PFSK-1 (cell line): Measurements from ENCODE around the gene ASCL3. TPM values are rescaled to one million over a fixed set of nuclear protein-coding genes. Genes with fewer than 3 reads are reported as not detected.

ENCODE experiments used
- FOXP2 ChIP-seq: optimal IDR thresholded peaks from 2 replicates; pipeline ENCODE3; 2011; ENCODE audit warnings: borderline replicate concordance, control low read depth, inconsistent platforms; ENCODE audit not compliant: insufficient read depth; ENCODE audit errors: extremely low read length, extremely low read depth
- POLR2AphosphoS5 ChIP-seq: IDR thresholded peaks from 2 replicates; pipeline ENCODE4 v1.6.1; 2012; ENCODE audit warnings: low read depth, mild to moderate bottlenecking, control low read depth, low read length, moderate library complexity
- SIN3A ChIP-seq: IDR thresholded peaks from 2 replicates; pipeline ENCODE4 v1.6.1; 2012; ENCODE audit warnings: mild to moderate bottlenecking, low read length, moderate library complexity, borderline replicate concordance; ENCODE audit not compliant: insufficient read depth
- TAF1 ChIP-seq: IDR thresholded peaks from 2 replicates; pipeline ENCODE4 v1.6.1; 2012; ENCODE audit warnings: low read length, control low read depth, borderline replicate concordance; ENCODE audit not compliant: insufficient read depth
- polyA plus RNA-seq: library from polyadenylated mRNA; unstranded; fragments of >200 nt; gene quantifications from one replicate; pipeline ENCODE4 v1.2.1, GENCODE V29; 2012; ENCODE audit warnings: low read depth, missing spikeins; ENCODE audit not compliant: insufficient read length
- TF ChIP-seq, protein P1 (sequence below), 2 experiments: IDR thresholded peaks; 2 replicates each; pipeline versions ENCODE4 v1.6.1 to v1.8.0; 2011 to 2012; ENCODE audit warnings: low read depth in 2 of 2, low read length in 2 of 2, control low read depth in 1 of 2, inconsistent platforms in 1 of 2, mild to moderate bottlenecking in 1 of 2, moderate library complexity in 1 of 2; ENCODE audit not compliant: insufficient read depth in 1 of 2

Gene ASCL3, protein sequence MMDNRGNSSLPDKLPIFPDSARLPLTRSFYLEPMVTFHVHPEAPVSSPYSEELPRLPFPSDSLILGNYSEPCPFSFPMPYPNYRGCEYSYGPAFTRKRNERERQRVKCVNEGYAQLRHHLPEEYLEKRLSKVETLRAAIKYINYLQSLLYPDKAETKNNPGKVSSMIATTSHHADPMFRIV
- polyA plus RNA-seq, result not detected

DNA sequence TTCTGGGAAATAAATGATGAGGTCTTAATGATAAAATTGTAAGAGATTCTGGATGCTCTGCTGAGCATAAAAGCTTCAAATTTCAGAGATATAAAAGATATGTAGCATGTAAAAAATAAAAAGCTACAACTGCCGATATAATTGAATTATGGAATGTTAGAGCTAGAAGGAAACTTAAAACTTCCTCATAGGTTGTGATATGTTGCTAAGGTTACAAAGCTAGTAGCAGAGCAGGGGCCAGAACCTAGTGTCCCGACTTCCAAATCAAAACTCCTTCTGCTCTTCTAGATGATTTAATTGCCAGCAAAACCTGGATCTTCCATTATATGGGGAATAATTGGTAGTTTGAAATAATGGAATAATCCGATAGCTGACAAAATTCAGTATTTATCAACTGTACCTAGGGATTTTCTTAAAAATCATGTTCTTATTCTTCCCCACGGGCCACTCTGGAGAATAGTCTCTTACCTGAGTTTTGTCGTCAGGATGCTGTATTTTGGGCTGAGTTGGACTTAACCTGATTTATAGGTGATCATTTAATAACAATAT, at the start of gene ASCL3:
Gene ASCL3, minus strand, starts transcription at position 499 of the 549 bp plus-strand sequence. CDS start 4,855 bp downstream, outside the sequence.
- TF ChIP-seq POLR2AphosphoS5 (no peak), TAF1 (no peak), FOXP2 (no peak), SIN3A (no peak)
- TF ChIP-seq, protein P1, sequence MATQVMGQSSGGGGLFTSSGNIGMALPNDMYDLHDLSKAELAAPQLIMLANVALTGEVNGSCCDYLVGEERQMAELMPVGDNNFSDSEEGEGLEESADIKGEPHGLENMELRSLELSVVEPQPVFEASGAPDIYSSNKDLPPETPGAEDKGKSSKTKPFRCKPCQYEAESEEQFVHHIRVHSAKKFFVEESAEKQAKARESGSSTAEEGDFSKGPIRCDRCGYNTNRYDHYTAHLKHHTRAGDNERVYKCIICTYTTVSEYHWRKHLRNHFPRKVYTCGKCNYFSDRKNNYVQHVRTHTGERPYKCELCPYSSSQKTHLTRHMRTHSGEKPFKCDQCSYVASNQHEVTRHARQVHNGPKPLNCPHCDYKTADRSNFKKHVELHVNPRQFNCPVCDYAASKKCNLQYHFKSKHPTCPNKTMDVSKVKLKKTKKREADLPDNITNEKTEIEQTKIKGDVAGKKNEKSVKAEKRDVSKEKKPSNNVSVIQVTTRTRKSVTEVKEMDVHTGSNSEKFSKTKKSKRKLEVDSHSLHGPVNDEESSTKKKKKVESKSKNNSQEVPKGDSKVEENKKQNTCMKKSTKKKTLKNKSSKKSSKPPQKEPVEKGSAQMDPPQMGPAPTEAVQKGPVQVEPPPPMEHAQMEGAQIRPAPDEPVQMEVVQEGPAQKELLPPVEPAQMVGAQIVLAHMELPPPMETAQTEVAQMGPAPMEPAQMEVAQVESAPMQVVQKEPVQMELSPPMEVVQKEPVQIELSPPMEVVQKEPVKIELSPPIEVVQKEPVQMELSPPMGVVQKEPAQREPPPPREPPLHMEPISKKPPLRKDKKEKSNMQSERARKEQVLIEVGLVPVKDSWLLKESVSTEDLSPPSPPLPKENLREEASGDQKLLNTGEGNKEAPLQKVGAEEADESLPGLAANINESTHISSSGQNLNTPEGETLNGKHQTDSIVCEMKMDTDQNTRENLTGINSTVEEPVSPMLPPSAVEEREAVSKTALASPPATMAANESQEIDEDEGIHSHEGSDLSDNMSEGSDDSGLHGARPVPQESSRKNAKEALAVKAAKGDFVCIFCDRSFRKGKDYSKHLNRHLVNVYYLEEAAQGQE (IDR thresholded peaks at IDR 0.05; ENCODE audit: insufficient read depth in 1 of 2, low read depth in 2 of 2, low read length in 2 of 2), result no peak

DNA sequence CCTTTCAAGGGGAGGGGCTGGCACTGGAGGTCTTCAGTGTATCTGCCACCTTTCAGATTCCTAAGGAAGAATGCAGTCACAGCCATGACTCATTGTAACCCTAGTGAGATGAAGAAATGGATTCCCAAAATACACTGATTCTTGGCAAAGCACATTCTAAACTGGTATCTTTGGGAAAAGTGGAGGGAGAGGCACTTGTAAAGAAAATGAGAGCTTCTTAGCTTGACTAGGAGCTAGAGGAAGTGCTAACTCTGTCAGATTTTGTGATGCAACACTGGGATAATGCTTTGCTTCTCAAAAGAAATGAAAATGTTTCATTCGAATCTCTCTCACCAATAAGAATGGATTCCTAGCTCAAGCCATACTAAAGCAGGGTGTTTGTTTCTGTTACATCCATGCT, 46.6 kb upstream of the ASCL3 start:
- TF ChIP-seq TAF1 (no peak), FOXP2 (no peak), SIN3A (no peak), POLR2AphosphoS5 (no peak)
- TF ChIP-seq, protein P1 (IDR thresholded peaks at IDR 0.05; ENCODE audit: insufficient read depth in 1 of 2, low read depth in 2 of 2, low read length in 2 of 2), result no peak

DNA sequence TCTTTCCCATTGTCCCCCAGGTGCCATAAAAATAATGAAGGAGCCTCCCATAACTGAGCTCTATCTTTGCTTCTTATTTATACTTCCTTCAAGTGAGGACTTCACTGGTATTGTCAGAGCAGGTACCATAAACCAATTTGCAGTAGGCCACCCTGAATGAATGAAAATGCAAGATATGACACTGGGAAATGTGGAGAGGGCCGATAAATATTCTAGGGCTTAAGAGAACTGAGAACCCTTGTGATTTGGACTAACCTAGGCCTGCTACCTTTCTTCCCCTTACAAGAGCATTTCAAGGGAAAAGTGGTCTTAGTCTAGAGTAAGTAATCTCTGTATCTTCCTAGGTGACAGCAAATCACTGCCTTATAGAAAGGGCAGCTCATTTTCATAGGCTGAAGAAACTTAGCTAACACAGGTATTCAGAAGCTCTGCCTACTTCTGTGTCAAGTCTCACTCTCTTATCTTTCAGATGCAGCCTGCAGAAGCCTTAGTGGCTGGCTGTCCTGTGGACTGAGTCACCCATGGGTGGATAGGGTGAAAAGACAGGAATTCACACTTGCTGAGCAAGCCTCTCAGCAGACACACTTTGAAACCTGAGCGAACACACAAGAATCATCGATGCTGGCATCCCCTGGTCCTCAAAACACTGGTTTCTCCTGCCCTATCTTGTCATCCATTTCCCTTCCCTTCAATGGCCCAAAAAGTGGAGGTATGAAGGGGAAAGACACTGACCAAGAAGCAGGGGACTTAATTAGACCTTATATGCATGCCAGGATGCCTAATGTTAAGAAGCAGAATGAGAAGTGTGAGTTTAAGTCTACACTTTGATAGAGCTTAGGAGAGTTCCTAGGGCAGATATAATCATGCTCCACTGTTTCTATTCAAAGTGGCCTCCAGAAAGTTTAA, 45.8 kb upstream of the ASCL3 start:
- no peak for TF ChIP-seq POLR2AphosphoS5
- TF ChIP-seq SIN3A, result no peak

DNA sequence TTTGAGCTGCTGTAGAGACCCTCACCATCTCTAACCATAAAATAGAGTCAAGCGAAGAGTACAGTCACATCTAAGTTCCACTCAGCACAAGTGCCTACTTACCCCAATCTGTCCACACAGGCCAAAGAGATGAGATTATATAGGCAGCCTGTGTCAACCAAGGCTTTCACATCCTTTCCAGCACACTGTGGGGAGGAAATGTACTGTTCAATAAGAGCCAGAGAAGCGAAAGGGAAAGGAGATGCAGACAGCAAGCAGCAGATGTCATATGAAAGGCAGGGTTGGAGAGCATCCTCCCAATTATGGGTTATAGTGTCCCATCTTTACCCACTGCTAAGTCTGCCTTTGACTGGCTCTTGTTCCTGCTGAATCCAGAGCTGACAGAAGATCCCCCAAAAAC, 44.6 kb upstream of the ASCL3 start:
- TF ChIP-seq FOXP2, result no peak
- no peak for TF ChIP-seq POLR2AphosphoS5
- TF ChIP-seq, protein P1 (IDR thresholded peaks at IDR 0.05; ENCODE audit: insufficient read depth in 1 of 2, low read depth in 2 of 2, low read length in 2 of 2), result no peak
- no peak for TF ChIP-seq SIN3A

DNA sequence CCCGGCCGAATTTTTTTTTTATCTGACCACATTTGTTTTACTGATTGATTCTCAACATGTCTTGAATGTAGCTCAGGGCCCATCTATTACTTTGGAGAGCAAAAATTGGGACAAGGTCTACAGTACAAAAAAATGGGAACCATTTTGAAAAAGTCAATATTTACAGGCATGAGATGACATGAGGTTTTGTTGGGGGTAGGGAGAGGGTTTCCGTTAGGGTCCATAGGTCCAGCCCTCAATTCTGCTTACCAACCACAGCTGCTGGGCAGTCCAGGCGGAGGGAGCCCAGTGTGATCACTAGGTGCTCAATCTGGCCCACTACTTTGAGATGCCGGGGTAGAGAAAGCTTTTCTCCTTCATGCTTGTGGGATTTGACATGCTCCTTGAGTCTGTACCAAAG, 42.6 kb upstream of the ASCL3 start:
- TF ChIP-seq TAF1, result no peak
- no peak for TF ChIP-seq FOXP2
- no peak for TF ChIP-seq SIN3A
- TF ChIP-seq, protein P1 (IDR thresholded peaks at IDR 0.05; ENCODE audit: insufficient read depth in 1 of 2, low read depth in 2 of 2, low read length in 2 of 2), result no peak
- no peak for TF ChIP-seq POLR2AphosphoS5
